B cell (primary cell): ENCODE data around the gene PACC1. TPM values are rescaled to one million over a fixed set of nuclear protein-coding genes. Genes with fewer than 3 reads are reported as not detected.

Source experiments
- ATAC-seq: fragments of 200-7000 bp; cut with Tn5 transposase; one replicate; pipeline ENCODE4 v1.10.0; 2021; ENCODE audit warnings: low read depth, mild to moderate bottlenecking, moderate number of reproducible peaks, moderate library complexity
- CTCF ChIA-PET: fragments of 350-600 bp; sonication (Branson Sonifier 250); formaldehyde crosslinking; loops from one replicate; lab custom pipeline; 2021; ENCODE audit warnings: antibody characterized with exemption, inconsistent platforms; lab: Charles Lee
- POLR2A ChIA-PET: fragments of 350-600 bp; sonication (Branson Sonifier 250); formaldehyde crosslinking; loops from one replicate; lab custom pipeline; 2021; ENCODE audit warnings: antibody characterized with exemption; lab: Charles Lee
- DNase-seq: peaks from one replicate; pipeline ENCODE4 v3.0.0; 2013
- H2AFZ ChIP-seq: 2 replicates; pipeline ENCODE4 v1.6.1; 2012; ENCODE audit warnings: mild to moderate bottlenecking, low read depth, low read length; ENCODE audit not compliant: insufficient read depth, poor library complexity, severe bottlenecking
- H3K27ac ChIP-seq, 2 donors: 1 replicate in 1 of 2; 2 replicates in 1 of 2; pipeline ENCODE4 v1.5.1; 2012 to 2013; ENCODE audit warnings: low read length in 2 of 2, mild to moderate bottlenecking in 2 of 2, moderate library complexity in 1 of 2
- H3K27me3 ChIP-seq, 4 experiments: fragments of 200-600 bp in 1 of 4; sonication (generic) in 1 of 4; replicated peaks in 1 of 4; 1 replicate in 2 of 4; 2 replicates in 2 of 4; pipeline versions ENCODE4 v1.6.1 to v1.7.0; 2013 to 2016; ENCODE audit warnings: low read length in 3 of 4, mild to moderate bottlenecking in 2 of 4, mixed read lengths in 1 of 4, moderate library complexity in 1 of 4; ENCODE audit not compliant: insufficient read depth in 4 of 4, control insufficient read depth in 3 of 4; ENCODE audit errors: control extremely low read depth in 1 of 4
- H3K36me3 ChIP-seq, 2 experiments: replicated peaks in 1 of 2; 1 replicate in 1 of 2; 2 replicates in 1 of 2; pipeline versions ENCODE4 v1.6.1 to v1.7.1; 2013; ENCODE audit warnings: low read length in 1 of 2; ENCODE audit not compliant: insufficient read depth in 2 of 2, control insufficient read depth in 1 of 2; ENCODE audit errors: control extremely low read depth in 1 of 2, extremely low read depth in 1 of 2
- H3K4me1 ChIP-seq, 2 donors: fragments of 200-600 bp in 1 of 2; sonication (generic) in 1 of 2; 1 replicate in 1 of 2; 2 replicates in 1 of 2; pipeline versions ENCODE4 v1.5.1 to v1.6.1; 2013 to 2017; ENCODE audit warnings: low read length in 2 of 2; ENCODE audit not compliant: control insufficient read depth in 2 of 2, insufficient read depth in 2 of 2
- H3K4me2 ChIP-seq: replicated peaks from 2 replicates; pipeline ENCODE3; 2012; ENCODE audit warnings: mild to moderate bottlenecking, low read depth, low read length; ENCODE audit not compliant: poor library complexity, severe bottlenecking
- H3K4me3 ChIP-seq, 5 experiments: fragments of 200-600 bp in 1 of 5; sonication (generic) in 1 of 5; 1 replicate in 3 of 5; 2 replicates in 2 of 5; pipeline versions ENCODE4 v1.5.1 to v1.7.0; 2011 to 2016; ENCODE audit warnings: low read length in 4 of 5, mild to moderate bottlenecking in 4 of 5, low read depth in 2 of 5, control low read depth in 1 of 5, moderate library complexity in 1 of 5; ENCODE audit not compliant: insufficient read depth in 1 of 5; ENCODE audit errors: control extremely low read depth in 1 of 5, extremely low read depth in 1 of 5
- H3K79me2 ChIP-seq: fragments of 200-600 bp; sonication (generic); one replicate; pipeline ENCODE4 v1.6.0; 2016; ENCODE audit warnings: low read length; ENCODE audit not compliant: control insufficient read depth, insufficient read depth
- H3K9ac ChIP-seq: fragments of 200-600 bp; sonication (generic); 2 replicates; pipeline ENCODE4 v1.6.1; 2017; ENCODE audit warnings: mild to moderate bottlenecking, low read length, moderate library complexity
- H3K9me3 ChIP-seq, 3 donors: one replicate each; pipeline versions ENCODE4 v1.6.1 to v1.7.1; 2013; ENCODE audit warnings: low read length in 2 of 3; ENCODE audit not compliant: control insufficient read depth in 2 of 3, insufficient read depth in 1 of 3; ENCODE audit errors: control extremely low read depth in 1 of 3
- H4K20me1 ChIP-seq: 2 replicates; pipeline ENCODE4 v1.6.0; 2012; ENCODE audit warnings: mild to moderate bottlenecking, low read length; ENCODE audit not compliant: insufficient read depth, control insufficient read depth, poor library complexity, severe bottlenecking
- H3K27ac Mint-ChIP-seq: one replicate; pipeline ENCODE4 v1.8.0; 2021; ENCODE audit warnings: mixed read lengths
- H3K27me3 Mint-ChIP-seq: one replicate; pipeline ENCODE4 v1.8.0; 2021; ENCODE audit warnings: mixed read lengths
- H3K4me1 Mint-ChIP-seq: one replicate; pipeline ENCODE4 v1.8.0; 2021; ENCODE audit warnings: mixed read lengths
- H3K4me3 Mint-ChIP-seq: one replicate; pipeline ENCODE4 v1.8.0; 2021; ENCODE audit warnings: mixed read lengths
- H3K9me3 Mint-ChIP-seq: one replicate; pipeline ENCODE4 v1.8.0; 2022; ENCODE audit warnings: mixed read lengths; ENCODE audit not compliant: insufficient read depth
- EZH2 ChIP-seq: IDR thresholded peaks from 2 replicates; pipeline ENCODE4 v1.6.1; 2012; ENCODE audit warnings: borderline replicate concordance, low read depth, mild to moderate bottlenecking, moderate library complexity, low read length; ENCODE audit not compliant: insufficient read depth, poor library complexity, severe bottlenecking
- WGBS: methylation state at CpG from one replicate; pipeline ENCODE4 v1.1.5; 2013; ENCODE audit warnings: missing lambda C conversion rate; ENCODE audit not compliant: insufficient coverage; 5-methylcytosine and 5-hydroxymethylcytosine counted together
- intact Hi-C: fragments of 100-400 bp; cut with micrococcal nuclease; formaldehyde crosslinking; loops from one replicate; pipeline ENCODE4 v1.10.0; 2022
- polyA plus RNA-seq: library from polyadenylated mRNA; depleted of rRNA; stranded (reverse); fragments of >200 nt; gene quantifications from 2 replicates; pipeline ENCODE4 v1.2.3, GENCODE V29; 2012
- total RNA-seq, 2 donors: library from RNA; stranded (reverse); fragments of 120-200 nt in 1 of 2; gene quantifications; 1 replicate in 1 of 2; 2 replicates in 1 of 2; pipeline versions ENCODE4 v1.2.3 to v1.2.4, GENCODE V29; 2013 to 2022
- TF ChIP-seq, protein P1 (sequence below): fragments of 200-600 bp; IDR thresholded peaks from one replicate; pipeline ENCODE4 v1.8.0; 2022; ENCODE audit warnings: antibody characterized with exemption, mild to moderate bottlenecking

The PACC1 gene
- total and polyA plus RNA-seq, 2 donors (not counting 1 experiment from before 2014, with no cell fraction given) = 15.9 to 18.3 TPM

DNA sequence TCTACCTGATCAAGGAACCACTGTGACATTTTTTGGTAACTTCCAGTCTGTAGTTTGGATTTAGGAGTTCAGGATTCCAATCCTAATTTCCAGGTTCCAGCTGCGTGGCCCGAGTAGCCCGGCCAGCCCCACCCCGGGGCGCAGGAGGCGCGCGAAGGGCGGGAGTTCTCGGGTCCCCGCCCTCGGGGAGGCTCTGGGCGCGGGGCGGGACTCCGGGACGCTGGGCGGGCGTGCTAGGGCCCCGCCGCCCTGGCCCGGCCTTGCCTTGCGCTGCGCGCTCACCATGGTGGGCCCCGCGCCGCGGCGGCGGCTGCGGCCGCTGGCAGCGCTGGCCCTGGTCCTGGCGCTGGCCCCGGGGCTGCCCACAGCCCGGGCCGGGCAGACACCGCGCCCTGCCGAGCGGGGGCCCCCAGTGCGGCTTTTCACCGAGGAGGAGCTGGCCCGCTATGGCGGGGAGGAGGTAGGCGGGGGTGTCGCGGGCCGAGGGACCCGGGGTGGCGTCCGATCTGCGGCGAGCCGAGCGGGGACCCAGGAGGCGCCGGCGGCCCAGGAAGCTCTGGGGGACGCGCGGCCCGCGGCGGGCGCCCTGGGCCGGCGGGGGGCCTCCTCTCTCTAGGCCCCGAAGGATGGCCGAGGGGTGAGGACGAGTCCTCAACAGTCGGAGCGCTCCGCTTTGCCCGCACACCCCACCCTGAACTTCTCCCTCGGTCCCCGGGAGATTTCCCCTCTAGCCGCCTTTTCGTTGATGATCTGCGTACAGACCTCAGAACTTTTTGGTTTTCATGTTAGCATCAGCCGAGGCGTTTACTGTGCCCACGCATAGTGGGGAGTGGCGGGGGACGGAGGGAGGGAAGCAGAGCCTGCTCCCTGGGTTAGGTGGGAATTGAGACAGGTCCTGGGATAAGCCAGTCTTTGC, 18.2 kb upstream of the PACC1 start, which contains the start of gene NENF:
Gene NENF (plus strand): TSS at position 260 of the 916 bp plus-strand sequence. CDS start 24 bp downstream, at position 284.
- Mint-ChIP-seq H3K27ac (peak within 1 kb of the TSS; percentile 33), H3K9me3 (no peaks in the 10 kb centered on the region), H3K4me3 (peak within 1 kb of the TSS; percentile 82), H3K27me3 (no peaks in the 10 kb centered on the region), H3K4me1 (peaks cover 25% of the 10 kb centered on the region)
- ATAC-seq = peak; percentile 99
- peak within 1 kb of the TSS; percentile 26 to 82 (median 58) for H3K4me3 ChIP-seq
- peaks cover 16% of the 10 kb centered on the region for H3K79me2 ChIP-seq
- ChIA-PET POLR2A (interaction anchor here (1.6 kb wide), 1 partner anchor 18 kb away, joined by 5 read pairs; the partner anchor contains the start of gene PACC1), CTCF (interaction anchor here (0.6 to 2.1 kb wide), 4 partner anchors 23 to 752 kb away, joined by 3 to 6 read pairs (median 5); no protein-coding TSS in a partner anchor)
- H3K4me2 ChIP-seq = peak within 1 kb of the TSS; percentile 91
- peaks cover 12 to 15% of the 10 kb centered on the region in 2 donors for H3K4me1 ChIP-seq
- H4K20me1 ChIP-seq = no peaks in the 10 kb centered on the region
- intact Hi-C loops = loop anchor here (1.0 to 5.0 kb wide), 4 partner anchors 18 to 398 kb away; partner anchors contain the start of genes DTL, INTS7 and PPP2R5A
- DNase-seq = peak; percentile 81
- 1% methylated on average over 85 of the region's 86 CpGs for WGBS
- no peaks in the 10 kb centered on the region for H3K9me3 ChIP-seq
- H3K36me3 ChIP-seq = no peaks in the 10 kb centered on the region
- H2AFZ ChIP-seq = peak within 1 kb of the TSS; percentile 82
- peak within 1 kb of the TSS in 1 of 2 donors; percentile 65 for H3K27ac ChIP-seq
- no peaks in the 10 kb centered on the region for H3K27me3 ChIP-seq
- H3K9ac ChIP-seq = peak within 1 kb of the TSS; percentile 80
- TF ChIP-seq, protein P1, sequence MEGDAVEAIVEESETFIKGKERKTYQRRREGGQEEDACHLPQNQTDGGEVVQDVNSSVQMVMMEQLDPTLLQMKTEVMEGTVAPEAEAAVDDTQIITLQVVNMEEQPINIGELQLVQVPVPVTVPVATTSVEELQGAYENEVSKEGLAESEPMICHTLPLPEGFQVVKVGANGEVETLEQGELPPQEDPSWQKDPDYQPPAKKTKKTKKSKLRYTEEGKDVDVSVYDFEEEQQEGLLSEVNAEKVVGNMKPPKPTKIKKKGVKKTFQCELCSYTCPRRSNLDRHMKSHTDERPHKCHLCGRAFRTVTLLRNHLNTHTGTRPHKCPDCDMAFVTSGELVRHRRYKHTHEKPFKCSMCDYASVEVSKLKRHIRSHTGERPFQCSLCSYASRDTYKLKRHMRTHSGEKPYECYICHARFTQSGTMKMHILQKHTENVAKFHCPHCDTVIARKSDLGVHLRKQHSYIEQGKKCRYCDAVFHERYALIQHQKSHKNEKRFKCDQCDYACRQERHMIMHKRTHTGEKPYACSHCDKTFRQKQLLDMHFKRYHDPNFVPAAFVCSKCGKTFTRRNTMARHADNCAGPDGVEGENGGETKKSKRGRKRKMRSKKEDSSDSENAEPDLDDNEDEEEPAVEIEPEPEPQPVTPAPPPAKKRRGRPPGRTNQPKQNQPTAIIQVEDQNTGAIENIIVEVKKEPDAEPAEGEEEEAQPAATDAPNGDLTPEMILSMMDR = no peak
- TF ChIP-seq EZH2 = no peak
